Measurements from ENCODE around the gene LEAP2. TPM values are rescaled to one million over a fixed set of nuclear protein-coding genes. Genes with fewer than 3 reads are reported as not detected.

The LEAP2 gene
- total RNA-seq, 1 donor from 2014 or later, result 3.6 TPM

DNA sequence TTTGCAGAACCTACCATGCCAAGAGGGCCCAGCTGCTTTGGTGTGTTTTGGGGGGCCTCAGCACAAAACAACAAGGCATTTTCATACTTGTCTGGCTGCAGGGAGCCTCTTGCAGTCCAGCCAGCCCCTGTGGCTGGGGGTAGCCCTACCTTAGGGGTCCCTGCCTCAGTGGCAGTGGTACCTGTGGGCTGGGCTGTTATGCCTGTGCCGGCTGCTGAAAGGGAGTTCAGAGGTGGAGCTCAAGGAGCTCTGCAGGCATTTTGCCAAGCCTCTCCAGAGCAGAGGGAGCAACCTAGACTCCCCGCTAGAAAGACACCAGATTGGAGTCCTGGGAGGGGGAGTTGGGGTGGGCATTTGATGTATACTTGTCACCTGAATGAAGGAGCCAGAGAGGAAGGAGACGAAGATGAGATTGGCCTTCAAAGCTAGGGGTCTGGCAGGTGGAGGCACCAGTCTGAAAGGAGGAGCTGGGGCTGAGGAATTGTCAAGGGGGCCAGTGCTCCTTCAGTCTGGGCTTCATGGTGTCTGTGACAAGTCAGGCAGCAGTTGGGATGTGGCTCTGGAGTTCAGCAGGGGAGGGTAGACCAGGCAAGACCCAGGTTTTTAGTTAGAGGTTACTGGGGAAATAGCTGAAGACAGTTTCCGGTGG is 44.5 kb upstream of the LEAP2 start:
- Mint-ChIP-seq H3K27me3 (ENCODE audit: insufficient read depth, low read depth) (peaks cover 41% of the 10 kb centered on the region), H3K9me3 (peaks cover 2% of the 10 kb centered on the region), H3K4me1 (peaks cover 5% of the 10 kb centered on the region), H3K4me3 (peak overlapping the region; percentile 85), H3K27ac (peak overlapping the region; percentile 14), H3K36me3 (peaks cover 3% of the 10 kb centered on the region)
- TF ChIP-seq EZH2phosphoT487 (IDR thresholded peaks at IDR 0.05), result no peak
- TF ChIP-seq EZH2 (IDR thresholded peaks at IDR 0.05), result no peak
- TF ChIP-seq, protein P1, sequence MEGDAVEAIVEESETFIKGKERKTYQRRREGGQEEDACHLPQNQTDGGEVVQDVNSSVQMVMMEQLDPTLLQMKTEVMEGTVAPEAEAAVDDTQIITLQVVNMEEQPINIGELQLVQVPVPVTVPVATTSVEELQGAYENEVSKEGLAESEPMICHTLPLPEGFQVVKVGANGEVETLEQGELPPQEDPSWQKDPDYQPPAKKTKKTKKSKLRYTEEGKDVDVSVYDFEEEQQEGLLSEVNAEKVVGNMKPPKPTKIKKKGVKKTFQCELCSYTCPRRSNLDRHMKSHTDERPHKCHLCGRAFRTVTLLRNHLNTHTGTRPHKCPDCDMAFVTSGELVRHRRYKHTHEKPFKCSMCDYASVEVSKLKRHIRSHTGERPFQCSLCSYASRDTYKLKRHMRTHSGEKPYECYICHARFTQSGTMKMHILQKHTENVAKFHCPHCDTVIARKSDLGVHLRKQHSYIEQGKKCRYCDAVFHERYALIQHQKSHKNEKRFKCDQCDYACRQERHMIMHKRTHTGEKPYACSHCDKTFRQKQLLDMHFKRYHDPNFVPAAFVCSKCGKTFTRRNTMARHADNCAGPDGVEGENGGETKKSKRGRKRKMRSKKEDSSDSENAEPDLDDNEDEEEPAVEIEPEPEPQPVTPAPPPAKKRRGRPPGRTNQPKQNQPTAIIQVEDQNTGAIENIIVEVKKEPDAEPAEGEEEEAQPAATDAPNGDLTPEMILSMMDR (IDR thresholded peaks at IDR 0.05), result no peak
- Histone ChIP-seq H4K20me1 (ENCODE audit: low read depth) (no peaks in the 10 kb centered on the region), H3K9ac (no peak overlapping the region), H3K79me2 (ENCODE audit: low read depth) (no peaks in the 10 kb centered on the region), H3K27me3 (peaks cover 100% of the 10 kb centered on the region), H3K27ac (no peak overlapping the region), H3K9me3 (ENCODE audit: low read depth) (no peaks in the 10 kb centered on the region), H3F3A (ENCODE audit: low read depth) (peaks cover 3% of the 10 kb centered on the region), H3K36me3 (no peaks in the 10 kb centered on the region), H2AFZ (replicated peaks) (no peak overlapping the region), H3K4me2 (no peak overlapping the region), H3K4me3 (no peak overlapping the region), H3K4me1 (no peaks in the 10 kb centered on the region)
- DNase-seq (ENCODE audit: low spot score), result no peak

DNA sequence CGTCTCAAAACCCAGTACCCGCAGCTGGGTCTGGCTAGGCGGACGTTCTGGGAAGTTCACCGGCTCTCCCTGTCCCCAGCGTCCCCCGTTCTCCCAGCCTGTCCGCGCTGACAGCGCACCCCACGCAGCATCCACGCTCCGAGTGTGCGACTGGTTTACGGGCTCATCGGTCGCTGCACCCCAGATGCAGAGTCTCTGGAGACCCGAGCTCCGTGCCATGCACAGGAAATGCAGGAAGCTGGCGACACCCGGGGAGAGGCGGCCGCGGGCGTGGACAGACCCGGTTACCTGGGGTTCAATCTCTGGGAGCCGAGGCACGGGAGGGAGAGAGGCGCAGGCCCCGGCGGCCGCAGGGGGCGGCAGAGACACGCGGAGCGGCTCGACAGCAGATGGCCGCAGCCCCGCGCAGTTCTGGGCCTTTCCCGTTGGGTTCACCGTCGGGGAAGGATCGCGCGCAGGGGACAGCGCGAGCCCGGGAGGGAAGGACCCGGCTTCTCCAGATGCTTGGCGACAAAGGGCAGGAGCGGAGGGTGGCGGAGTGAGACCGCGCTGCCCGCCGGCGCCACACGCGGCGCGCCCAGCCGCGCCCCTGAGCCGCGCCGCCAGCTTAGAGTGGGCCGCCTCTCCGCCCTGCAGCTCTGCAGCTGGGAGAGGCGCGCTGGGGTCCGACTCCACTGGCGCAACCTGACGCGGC is 43.6 kb upstream of the LEAP2 start:
- H3K9me3 Mint-ChIP-seq, result peaks cover 2% of the 10 kb centered on the region
- no peak overlapping the region for H3K27ac Mint-ChIP-seq
- Histone ChIP-seq H3K36me3 (no peaks in the 10 kb centered on the region), H3K79me2 (ENCODE audit: low read depth) (no peaks in the 10 kb centered on the region), H3K27me3 (peaks cover 93% of the 10 kb centered on the region), H3F3A (ENCODE audit: low read depth) (peaks cover 3% of the 10 kb centered on the region), H4K20me1 (ENCODE audit: low read depth) (no peaks in the 10 kb centered on the region), H3K9ac (no peak overlapping the region), H2AFZ (replicated peaks) (peak overlapping the region; percentile 99), H3K4me2 (peak overlapping the region; percentile 88), H3K4me3 (peak overlapping the region; percentile 66), H3K4me1 (no peaks in the 10 kb centered on the region), H3K9me3 (ENCODE audit: low read depth) (no peaks in the 10 kb centered on the region), H3K27ac (no peak overlapping the region)
- peaks cover 36% of the 10 kb centered on the region for H3K27me3 Mint-ChIP-seq (ENCODE audit: insufficient read depth, low read depth)
- peaks cover 3% of the 10 kb centered on the region for H3K36me3 Mint-ChIP-seq
- H3K4me3 Mint-ChIP-seq, result peak overlapping the region; percentile 85
- peak; percentile 88 for DNase-seq (ENCODE audit: low spot score)
- TF ChIP-seq EZH2phosphoT487 (IDR thresholded peaks at IDR 0.05) (no peak), EZH2 (IDR thresholded peaks at IDR 0.05) (peak; percentile 68)
- TF ChIP-seq, protein P1 (IDR thresholded peaks at IDR 0.05), result peak; percentile 70
- peaks cover 5% of the 10 kb centered on the region for H3K4me1 Mint-ChIP-seq

DNA sequence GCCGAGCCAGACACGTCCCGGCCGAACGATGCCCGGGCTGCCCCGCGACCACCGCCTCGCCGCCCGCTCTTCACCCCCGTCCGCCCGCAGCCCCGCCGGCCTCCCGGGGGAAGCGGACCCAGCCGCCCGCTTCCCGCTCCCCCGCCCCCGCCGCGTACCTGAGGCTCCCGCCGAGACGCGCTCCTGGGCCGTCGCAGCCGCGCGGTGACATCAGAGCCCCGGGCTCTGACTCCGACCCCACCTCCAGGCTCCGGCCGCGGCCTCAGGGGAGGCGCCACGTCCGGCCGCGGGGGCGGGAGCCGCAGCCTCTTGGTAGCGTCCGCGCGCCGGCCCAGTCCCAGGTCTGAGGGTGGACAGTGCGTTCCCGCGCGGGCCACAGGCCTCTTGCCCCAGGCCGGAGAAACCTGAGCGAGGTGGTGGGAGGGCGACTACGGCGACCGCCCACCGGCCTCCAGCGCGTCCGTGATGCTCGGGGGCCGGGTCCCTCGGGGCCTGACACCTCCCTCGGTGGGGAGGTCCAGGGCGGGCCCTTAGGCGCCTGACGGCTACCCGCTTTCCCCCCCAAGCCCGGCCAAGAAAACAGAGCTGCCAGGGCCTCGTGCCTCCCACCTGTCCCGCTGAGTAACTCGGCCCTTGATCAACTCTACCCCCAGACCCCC is 42.9 kb upstream of the LEAP2 start, which contains the start of gene SHROOM1:
TSS of gene SHROOM1 (minus strand) at position 212 of the 659 bp plus-strand sequence. CDS start 4,507 bp downstream, outside the sequence.
- TF ChIP-seq EZH2phosphoT487 (IDR thresholded peaks at IDR 0.05), result peak; percentile 56
- peak; percentile 75 for TF ChIP-seq EZH2 (IDR thresholded peaks at IDR 0.05)
- TF ChIP-seq, protein P1 (IDR thresholded peaks at IDR 0.05), result no peak
- DNase-seq (ENCODE audit: low spot score), result peak; percentile 76
- Mint-ChIP-seq H3K4me3 (peak within 1 kb of the TSS; percentile 85), H3K36me3 (peaks cover 3% of the 10 kb centered on the region), H3K4me1 (peaks cover 5% of the 10 kb centered on the region), H3K27me3 (ENCODE audit: insufficient read depth, low read depth) (peaks cover 33% of the 10 kb centered on the region), H3K27ac (peak within 1 kb of the TSS; percentile 69), H3K9me3 (peaks cover 2% of the 10 kb centered on the region)
- Histone ChIP-seq H3K79me2 (ENCODE audit: low read depth) (no peaks in the 10 kb centered on the region), H3K36me3 (no peaks in the 10 kb centered on the region), H3K4me1 (no peaks in the 10 kb centered on the region), H3F3A (ENCODE audit: low read depth) (peaks cover 3% of the 10 kb centered on the region), H3K4me3 (peak within 1 kb of the TSS; percentile 66), H3K9me3 (ENCODE audit: low read depth) (no peaks in the 10 kb centered on the region), H3K9ac (no peak within 1 kb of the TSS), H4K20me1 (ENCODE audit: low read depth) (no peaks in the 10 kb centered on the region), H3K4me2 (peak within 1 kb of the TSS; percentile 88), H3K27ac (no peak within 1 kb of the TSS), H3K27me3 (peaks cover 86% of the 10 kb centered on the region), H2AFZ (replicated peaks) (peak within 1 kb of the TSS; percentile 99)
